Activated CD4-positive, alpha-beta memory T cell treated with anti-CD3 and anti-CD28 coated beads, Interleukin-2, amount 10 ng/mL, durations not matched to agents 7 days and 5 days (primary cell): ENCODE results near the gene GFRA1. TPM values are rescaled to one million over a fixed set of nuclear protein-coding genes. Genes with fewer than 3 reads are reported as not detected.

ENCODE experiments used
- CTCF ChIA-PET: fragments of 350-600 bp; sonication (Branson Sonifier 250); formaldehyde crosslinking; loops from one replicate; lab custom pipeline; 2021; ENCODE audit warnings: antibody characterized with exemption, inconsistent platforms; lab: Charles Lee
- POLR2A ChIA-PET: fragments of 350-600 bp; sonication (Branson Sonifier 250); formaldehyde crosslinking; loops from one replicate; lab custom pipeline; 2021; ENCODE audit warnings: antibody characterized with exemption; lab: Charles Lee
- DNase-seq: peaks from one replicate; pipeline ENCODE4 v3.0.0-alpha.2; 2020
- H3K27ac Mint-ChIP-seq: one replicate; pipeline ENCODE4 v1.8.0; 2021; ENCODE audit warnings: mild to moderate bottlenecking, mixed read lengths
- H3K27me3 Mint-ChIP-seq: one replicate; pipeline ENCODE4 v1.8.0; 2021; ENCODE audit warnings: mixed read lengths
- H3K36me3 Mint-ChIP-seq: one replicate; pipeline ENCODE4 v1.8.0; 2021; ENCODE audit warnings: low read depth, mixed read lengths
- H3K4me1 Mint-ChIP-seq: one replicate; pipeline ENCODE4 v1.8.0; 2021; ENCODE audit warnings: mixed read lengths
- H3K4me3 Mint-ChIP-seq: one replicate; pipeline ENCODE4 v1.8.0; 2021; ENCODE audit warnings: mild to moderate bottlenecking, mixed read lengths
- H3K9me3 Mint-ChIP-seq: one replicate; pipeline ENCODE4 v1.8.0; 2021; ENCODE audit warnings: mixed read lengths
- total RNA-seq, 2 experiments: library from RNA; stranded (reverse); gene quantifications; one replicate each; pipeline ENCODE4 v1.2.3, GENCODE V29; 2021

The GFRA1 gene
- total RNA-seq, 2 experiments from 2014 or later = not detected

- Mint-ChIP-seq H3K9me3 (peaks cover 4% of the 10 kb centered on the region), H3K4me3 (no peak overlapping the region), H3K27ac (no peak overlapping the region)
These were observed 174.5 kb downstream of the GFRA1 start for GRCh38 chr10:116098411-116099022.

DNA sequence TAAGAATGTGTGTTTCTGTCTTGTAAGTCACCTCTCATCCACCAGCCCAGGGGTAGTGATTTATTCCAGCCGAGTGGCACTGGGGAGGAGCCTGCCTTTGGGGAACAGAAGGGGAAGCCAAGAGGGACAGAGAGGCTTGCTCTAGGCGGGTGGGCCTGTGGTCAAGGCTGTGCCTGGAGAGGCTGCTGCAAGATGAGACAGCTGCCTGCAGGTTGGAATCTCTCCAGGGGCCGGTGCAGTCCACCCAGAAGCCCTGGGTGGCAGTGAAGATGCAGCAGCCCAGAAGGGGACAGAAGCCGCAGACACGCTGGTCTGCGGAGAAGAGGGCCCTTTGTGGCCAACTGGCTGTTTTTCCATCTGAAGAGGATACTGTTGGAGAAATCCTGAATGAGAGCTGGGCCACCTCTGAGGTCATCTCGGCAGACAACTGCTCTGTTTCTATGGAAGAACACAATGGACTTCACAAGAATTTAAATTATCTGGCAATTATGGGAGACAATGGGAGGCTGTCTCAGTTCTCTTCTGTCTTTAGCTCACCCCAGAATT is 175.7 kb downstream of the GFRA1 start:
- H3K4me1 Mint-ChIP-seq = no peaks in the 10 kb centered on the region

More at GRCh38 chr10:116098411-116099022, 174.5 kb downstream of the GFRA1 start:
- no peak for DNase-seq
- H3K27me3 Mint-ChIP-seq = no peaks in the 10 kb centered on the region
- CTCF ChIA-PET = no interaction called here
- POLR2A ChIA-PET = no interaction called here
- no peaks in the 10 kb centered on the region for H3K4me1 Mint-ChIP-seq
- H3K36me3 Mint-ChIP-seq = no peaks in the 10 kb centered on the region

DNA sequence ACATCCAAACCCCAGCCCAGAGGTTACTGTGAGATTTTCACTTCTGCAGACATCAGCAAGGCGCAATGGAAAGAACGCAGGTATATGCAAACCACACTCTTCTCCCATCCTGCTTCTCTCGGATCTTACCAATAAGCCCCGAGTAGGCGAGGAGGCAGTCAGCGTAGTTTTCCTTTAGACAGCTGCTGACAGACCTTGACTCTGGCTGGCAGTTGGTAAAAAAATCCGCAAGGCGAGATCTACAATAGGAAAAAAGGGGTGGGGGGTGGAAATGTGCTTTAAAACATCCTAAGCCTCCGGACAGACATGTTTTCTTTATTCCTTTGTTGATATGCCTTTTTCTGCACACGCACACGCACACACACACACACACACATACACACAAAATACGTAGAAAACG is 176.5 kb downstream of the GFRA1 start:
- Mint-ChIP-seq H3K36me3 (no peaks in the 10 kb centered on the region), H3K4me3 (no peak overlapping the region), H3K27me3 (no peaks in the 10 kb centered on the region), H3K4me1 (no peaks in the 10 kb centered on the region), H3K27ac (no peak overlapping the region), H3K9me3 (peaks cover 4% of the 10 kb centered on the region)
- DNase-seq = no peak
- POLR2A ChIA-PET = no interaction called here
- CTCF ChIA-PET = no interaction called here

More for the DNA sequence above, 175.7 kb downstream of the GFRA1 start:
- Mint-ChIP-seq H3K27ac (no peak overlapping the region), H3K27me3 (no peaks in the 10 kb centered on the region), H3K4me3 (no peak overlapping the region), H3K9me3 (peaks cover 4% of the 10 kb centered on the region), H3K36me3 (no peaks in the 10 kb centered on the region)
- ChIA-PET POLR2A (no interaction called here), CTCF (no interaction called here)
- DNase-seq = no peak

GRCh38 chr10:116094356-116094755 is 178.7 kb downstream of the GFRA1 start:
- ChIA-PET CTCF (no interaction called here), POLR2A (no interaction called here)
- Mint-ChIP-seq H3K36me3 (no peaks in the 10 kb centered on the region), H3K4me3 (no peak overlapping the region), H3K27ac (no peak overlapping the region), H3K4me1 (no peaks in the 10 kb centered on the region), H3K27me3 (no peaks in the 10 kb centered on the region), H3K9me3 (peaks cover 4% of the 10 kb centered on the region)
- no peak for DNase-seq

DNA sequence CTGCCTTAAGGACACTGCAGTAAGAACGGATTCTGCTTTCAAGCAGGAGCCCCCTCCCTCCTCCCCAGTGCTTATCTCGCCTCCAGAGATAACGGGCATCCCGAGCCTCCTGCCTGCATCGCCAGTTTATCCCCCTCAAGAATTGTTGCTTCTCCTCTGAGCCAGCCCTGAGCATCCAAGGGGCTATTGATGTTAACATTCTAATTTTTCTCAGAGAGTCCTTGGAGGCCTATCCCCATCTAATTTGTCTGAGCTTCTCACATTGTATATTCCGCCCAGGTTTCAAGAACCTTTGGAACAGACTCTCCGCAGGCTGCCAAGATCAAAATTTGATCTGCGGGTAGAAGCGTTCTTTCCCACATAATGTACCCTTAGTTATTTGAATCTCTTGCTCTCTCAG is 180.0 kb downstream of the GFRA1 start:
- Mint-ChIP-seq H3K27ac (no peak overlapping the region), H3K9me3 (peaks cover 5% of the 10 kb centered on the region), H3K4me1 (no peaks in the 10 kb centered on the region), H3K36me3 (no peaks in the 10 kb centered on the region), H3K4me3 (no peak overlapping the region), H3K27me3 (no peaks in the 10 kb centered on the region)
- no peak for DNase-seq
- ChIA-PET CTCF (no interaction called here), POLR2A (no interaction called here)

GRCh38 chr10:116088985-116089384 is 184.0 kb downstream of the GFRA1 start:
- no peak for DNase-seq
- POLR2A ChIA-PET = no interaction called here
- H3K9me3 Mint-ChIP-seq = peaks cover 6% of the 10 kb centered on the region
- H3K27ac Mint-ChIP-seq = no peak overlapping the region
- H3K36me3 Mint-ChIP-seq = no peaks in the 10 kb centered on the region
- no peak overlapping the region for H3K4me3 Mint-ChIP-seq
- H3K4me1 Mint-ChIP-seq = no peaks in the 10 kb centered on the region
- CTCF ChIA-PET = no interaction called here
- H3K27me3 Mint-ChIP-seq = no peaks in the 10 kb centered on the region

GRCh38 chr10:116085323-116085722 is 187.7 kb downstream of the GFRA1 start:
- ChIA-PET CTCF (no interaction called here), POLR2A (no interaction called here)
- Mint-ChIP-seq H3K36me3 (no peaks in the 10 kb centered on the region), H3K4me3 (no peak overlapping the region), H3K27ac (no peak overlapping the region), H3K4me1 (no peaks in the 10 kb centered on the region), H3K9me3 (peaks cover 6% of the 10 kb centered on the region), H3K27me3 (no peaks in the 10 kb centered on the region)
- no peak for DNase-seq

DNA sequence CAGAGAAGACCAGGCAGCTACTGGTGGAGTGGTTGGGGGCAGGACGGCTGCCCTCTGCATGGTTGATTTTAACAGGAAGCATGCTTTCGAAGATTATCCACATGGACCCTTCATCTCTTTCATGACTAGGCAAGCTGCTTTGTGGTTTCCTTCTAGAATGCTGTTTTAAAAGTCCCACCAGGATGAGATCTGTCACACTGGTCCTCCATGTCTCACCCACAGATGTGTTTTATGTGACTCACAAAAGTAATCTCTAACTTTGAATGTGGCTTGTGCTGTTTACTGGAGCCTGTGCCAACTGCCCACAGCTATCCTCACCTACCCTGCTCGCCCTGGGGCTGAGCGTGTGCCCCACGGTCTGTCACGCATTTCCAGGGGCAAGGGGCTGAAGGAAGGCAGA is 188.8 kb downstream of the GFRA1 start:
- Mint-ChIP-seq H3K4me1 (no peaks in the 10 kb centered on the region), H3K4me3 (no peak overlapping the region), H3K27ac (no peak overlapping the region), H3K9me3 (peaks cover 8% of the 10 kb centered on the region), H3K27me3 (no peaks in the 10 kb centered on the region), H3K36me3 (no peaks in the 10 kb centered on the region)
- CTCF ChIA-PET = no interaction called here
- DNase-seq = no peak
- POLR2A ChIA-PET = no interaction called here

GRCh38 chr10:116083226-116083762 is 189.7 kb downstream of the GFRA1 start:
- Mint-ChIP-seq H3K27me3 (no peaks in the 10 kb centered on the region), H3K4me3 (no peak overlapping the region), H3K4me1 (no peaks in the 10 kb centered on the region), H3K27ac (no peak overlapping the region), H3K36me3 (no peaks in the 10 kb centered on the region), H3K9me3 (peaks cover 8% of the 10 kb centered on the region)
- DNase-seq = no peak
- ChIA-PET POLR2A (no interaction called here), CTCF (no interaction called here)

GRCh38 chr10:116082762-116083161 is 190.2 kb downstream of the GFRA1 start:
- no peak for DNase-seq
- ChIA-PET CTCF (no interaction called here), POLR2A (no interaction called here)
- no peaks in the 10 kb centered on the region for H3K36me3 Mint-ChIP-seq
- peaks cover 5% of the 10 kb centered on the region for H3K9me3 Mint-ChIP-seq
- no peak overlapping the region for H3K4me3 Mint-ChIP-seq
- no peaks in the 10 kb centered on the region for H3K4me1 Mint-ChIP-seq
- no peaks in the 10 kb centered on the region for H3K27me3 Mint-ChIP-seq
- no peak overlapping the region for H3K27ac Mint-ChIP-seq

DNA sequence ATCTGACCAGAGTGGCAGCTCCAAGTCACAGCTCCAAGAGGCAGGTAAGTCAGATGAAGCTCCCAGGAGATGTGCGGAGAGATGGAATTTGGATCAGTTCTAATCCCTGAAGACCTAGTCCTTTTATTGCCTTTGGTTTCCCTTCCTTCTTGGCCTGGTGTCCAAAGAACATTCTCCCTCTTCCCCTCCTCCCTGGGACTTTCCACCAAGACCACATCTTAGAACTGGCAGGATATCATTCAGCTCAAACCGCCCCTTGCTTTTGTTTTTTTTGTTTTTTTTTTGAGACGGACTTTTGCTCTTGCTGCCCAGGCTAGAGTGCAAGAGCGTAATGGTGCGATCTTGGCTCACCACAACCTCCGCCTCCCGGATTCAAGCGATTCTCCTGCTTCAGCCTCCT is 190.8 kb downstream of the GFRA1 start:
- Mint-ChIP-seq H3K36me3 (no peaks in the 10 kb centered on the region), H3K4me3 (no peak overlapping the region), H3K4me1 (no peaks in the 10 kb centered on the region), H3K9me3 (peaks cover 2% of the 10 kb centered on the region), H3K27me3 (no peaks in the 10 kb centered on the region), H3K27ac (no peak overlapping the region)
- ChIA-PET CTCF (no interaction called here), POLR2A (no interaction called here)
- no peak for DNase-seq

DNA sequence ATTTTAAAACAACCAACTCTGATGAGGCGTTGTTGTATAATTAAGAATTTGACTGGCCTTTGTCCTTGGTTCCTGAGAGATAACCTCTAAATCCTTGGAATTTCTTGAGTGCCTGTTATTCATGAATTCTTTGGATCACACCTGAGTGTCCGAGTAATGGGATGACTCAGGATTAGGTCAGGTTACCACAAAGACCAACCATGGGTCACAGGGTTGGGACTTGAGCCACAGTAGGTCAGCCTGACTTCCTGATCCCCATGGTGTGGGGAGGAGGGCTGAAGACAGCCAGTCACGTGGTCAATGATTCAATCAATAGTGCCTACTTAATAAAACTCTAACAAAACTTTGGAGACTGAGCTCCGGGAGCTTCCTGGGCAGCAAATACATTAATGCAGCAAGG is 192.5 kb downstream of the GFRA1 start:
- ChIA-PET CTCF (no interaction called here), POLR2A (no interaction called here)
- H3K36me3 Mint-ChIP-seq = no peaks in the 10 kb centered on the region
- no peak for DNase-seq
- H3K27me3 Mint-ChIP-seq = no peaks in the 10 kb centered on the region
- H3K27ac Mint-ChIP-seq = no peak overlapping the region
- H3K4me1 Mint-ChIP-seq = no peaks in the 10 kb centered on the region
- no peak overlapping the region for H3K4me3 Mint-ChIP-seq
- H3K9me3 Mint-ChIP-seq = peaks cover 2% of the 10 kb centered on the region

DNA sequence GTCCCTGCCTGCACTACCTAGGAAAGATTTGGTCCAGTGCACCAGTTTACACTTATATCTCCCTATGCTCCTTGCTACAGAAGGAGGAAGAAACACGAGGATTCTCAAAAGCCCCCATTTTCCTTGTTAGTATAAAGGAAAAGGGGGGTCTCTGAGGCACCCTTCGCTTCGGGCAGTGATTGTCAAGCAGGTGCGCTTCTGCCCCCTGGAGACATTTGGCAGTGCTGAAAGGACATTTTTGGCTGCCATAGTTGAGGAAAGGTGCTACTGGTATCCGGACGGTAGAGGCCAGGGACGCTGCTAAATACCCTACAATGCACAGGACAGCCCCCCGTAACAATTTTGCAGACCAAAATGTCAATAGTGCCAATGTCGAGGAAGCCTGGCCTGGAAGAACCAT is 193.7 kb downstream of the GFRA1 start:
- no peak overlapping the region for H3K4me3 Mint-ChIP-seq
- H3K4me1 Mint-ChIP-seq = no peaks in the 10 kb centered on the region
- H3K27ac Mint-ChIP-seq = no peak overlapping the region
- peaks cover 2% of the 10 kb centered on the region for H3K9me3 Mint-ChIP-seq
- no peaks in the 10 kb centered on the region for H3K27me3 Mint-ChIP-seq
- CTCF ChIA-PET = no interaction called here
- POLR2A ChIA-PET = no interaction called here
- H3K36me3 Mint-ChIP-seq = no peaks in the 10 kb centered on the region
- DNase-seq = no peak

DNA sequence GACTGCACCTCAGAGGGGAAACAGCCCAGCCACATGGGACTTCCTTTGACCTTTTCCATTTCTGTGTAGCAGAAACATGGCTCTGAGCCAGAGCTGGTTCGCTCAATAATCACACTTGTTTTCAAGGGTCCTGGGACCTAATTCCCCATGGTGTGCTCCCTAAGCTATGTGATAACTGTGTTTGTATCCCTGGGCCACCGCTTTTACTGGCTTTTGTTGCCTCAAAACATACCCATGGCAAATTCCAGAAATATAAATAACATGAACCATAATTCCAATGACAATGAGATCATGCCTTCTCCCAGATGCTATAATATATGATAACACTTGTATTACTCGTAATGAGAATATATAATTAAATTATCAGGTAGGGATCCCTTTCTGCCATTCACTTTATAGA is 196.4 kb downstream of the GFRA1 start:
- ChIA-PET POLR2A (no interaction called here), CTCF (no interaction called here)
- no peaks in the 10 kb centered on the region for H3K4me1 Mint-ChIP-seq
- DNase-seq = no peak
- H3K27ac Mint-ChIP-seq = no peak overlapping the region
- peaks cover 5% of the 10 kb centered on the region for H3K9me3 Mint-ChIP-seq
- H3K27me3 Mint-ChIP-seq = no peaks in the 10 kb centered on the region
- H3K36me3 Mint-ChIP-seq = no peaks in the 10 kb centered on the region
- H3K4me3 Mint-ChIP-seq = no peak overlapping the region
